Bronchial epithelial cell (primary cell): ENCODE results near the gene ZNF521. TPM values are rescaled to one million over a fixed set of nuclear protein-coding genes. Genes with fewer than 3 reads are reported as not detected.

Source experiments
- DNase-seq: peaks from one replicate; pipeline ENCODE4 v3.0.0-alpha.2; 2010; ENCODE audit warnings: low read depth
- FAIRE-seq: peaks from 2 replicates; lab custom pipeline; 2011; peaks lifted over from hg19 to GRCh38; lab: Jason Lieb, UNC
- H3K27me3 ChIP-seq: 2 replicates; pipeline ENCODE4 v1.5.1; 2011; ENCODE audit warnings: low read length; ENCODE audit not compliant: control insufficient read depth, insufficient read depth
- H3K36me3 ChIP-seq: 2 replicates; pipeline ENCODE4 v1.5.1; 2011; ENCODE audit warnings: low read length; ENCODE audit not compliant: control insufficient read depth, insufficient read depth
- H3K4me3 ChIP-seq: 2 replicates; pipeline ENCODE4 v1.5.1; 2011; ENCODE audit warnings: mild to moderate bottlenecking, low read depth, low read length, control low read depth
- total RNA-seq: library from RNA; depleted of rRNA; stranded (reverse); fragments of >200 nt; gene quantifications from 2 replicates; pipeline ENCODE4 v1.2.1, GENCODE V29; 2014
- TF ChIP-seq, protein P1 (sequence below): IDR thresholded peaks from 2 replicates; pipeline ENCODE4 v1.5.1; 2011; ENCODE audit warnings: mild to moderate bottlenecking, moderate library complexity, low read length, control low read depth, inconsistent platforms; ENCODE audit not compliant: insufficient read depth, severe bottlenecking

The ZNF521 gene
- total RNA-seq, 1 donor from 2014 or later = 0.53 TPM

DNA sequence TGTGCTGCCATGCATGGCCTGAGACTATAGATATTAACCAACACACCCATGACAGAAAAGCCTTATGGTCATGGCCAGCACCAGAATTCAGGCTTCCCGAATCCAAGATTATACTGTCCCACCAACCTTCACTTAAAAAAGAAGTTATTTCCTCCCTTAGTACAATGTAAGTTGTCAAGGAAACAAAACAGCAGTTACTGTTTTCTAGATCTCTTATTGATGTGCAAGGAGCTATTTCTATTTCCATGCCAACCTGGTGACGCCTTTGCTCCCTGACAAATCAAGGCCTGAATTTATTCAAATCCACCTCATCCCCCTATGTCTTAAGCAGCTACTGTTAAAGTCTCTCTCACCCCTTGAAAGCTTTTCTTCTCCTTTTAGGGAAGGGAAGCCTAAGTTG is 249.3 kb downstream of the ZNF521 start:
- no peaks in the 10 kb centered on the region for H3K27me3 ChIP-seq
- no peak for FAIRE-seq
- TF ChIP-seq, protein P1, sequence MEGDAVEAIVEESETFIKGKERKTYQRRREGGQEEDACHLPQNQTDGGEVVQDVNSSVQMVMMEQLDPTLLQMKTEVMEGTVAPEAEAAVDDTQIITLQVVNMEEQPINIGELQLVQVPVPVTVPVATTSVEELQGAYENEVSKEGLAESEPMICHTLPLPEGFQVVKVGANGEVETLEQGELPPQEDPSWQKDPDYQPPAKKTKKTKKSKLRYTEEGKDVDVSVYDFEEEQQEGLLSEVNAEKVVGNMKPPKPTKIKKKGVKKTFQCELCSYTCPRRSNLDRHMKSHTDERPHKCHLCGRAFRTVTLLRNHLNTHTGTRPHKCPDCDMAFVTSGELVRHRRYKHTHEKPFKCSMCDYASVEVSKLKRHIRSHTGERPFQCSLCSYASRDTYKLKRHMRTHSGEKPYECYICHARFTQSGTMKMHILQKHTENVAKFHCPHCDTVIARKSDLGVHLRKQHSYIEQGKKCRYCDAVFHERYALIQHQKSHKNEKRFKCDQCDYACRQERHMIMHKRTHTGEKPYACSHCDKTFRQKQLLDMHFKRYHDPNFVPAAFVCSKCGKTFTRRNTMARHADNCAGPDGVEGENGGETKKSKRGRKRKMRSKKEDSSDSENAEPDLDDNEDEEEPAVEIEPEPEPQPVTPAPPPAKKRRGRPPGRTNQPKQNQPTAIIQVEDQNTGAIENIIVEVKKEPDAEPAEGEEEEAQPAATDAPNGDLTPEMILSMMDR = no peak
- H3K36me3 ChIP-seq = no peaks in the 10 kb centered on the region
- H3K4me3 ChIP-seq = no peak overlapping the region
- no peak for DNase-seq

DNA sequence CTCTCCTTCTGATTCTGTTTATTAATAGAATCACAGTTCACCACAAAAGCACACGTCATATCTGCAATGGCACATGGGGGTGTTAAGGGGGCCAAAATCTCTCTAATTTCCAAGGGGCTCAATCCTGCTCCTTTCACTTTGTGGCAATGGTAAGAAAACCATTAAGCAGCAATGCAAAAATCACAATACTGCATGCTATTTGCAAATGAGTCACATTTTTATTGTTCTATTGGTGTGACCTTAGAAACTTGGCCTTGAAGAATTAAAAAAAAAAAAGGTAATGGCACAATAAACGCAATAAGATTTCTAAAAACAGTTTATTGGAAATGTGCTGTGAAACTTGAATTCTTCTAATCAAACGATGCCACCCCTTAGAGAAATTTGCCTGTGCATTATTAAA is 251.5 kb downstream of the ZNF521 start:
- Histone ChIP-seq H3K27me3 (no peaks in the 10 kb centered on the region), H3K4me3 (no peak overlapping the region), H3K36me3 (no peaks in the 10 kb centered on the region)
- TF ChIP-seq, protein P1 = no peak
- DNase-seq (no peak), FAIRE-seq (no peak)

DNA sequence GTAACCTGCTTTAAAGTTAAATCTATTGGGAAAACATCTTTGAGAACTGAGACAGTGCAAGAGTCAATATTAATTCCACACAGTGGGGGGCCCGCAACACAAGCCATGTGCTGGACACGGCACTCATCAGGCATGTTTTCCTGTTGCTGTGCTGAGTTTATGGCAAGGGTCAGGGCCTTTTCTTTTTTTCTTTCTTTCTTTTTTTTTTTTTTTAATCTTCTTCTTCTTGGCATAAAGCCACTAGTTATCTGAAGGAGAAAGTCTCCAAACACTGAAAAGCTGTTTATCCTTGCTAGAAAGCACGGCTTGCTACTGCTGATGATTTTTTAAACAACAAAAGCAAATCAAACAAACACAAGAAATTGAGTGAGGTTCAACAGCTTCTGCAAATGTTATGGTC is 252.1 kb downstream of the ZNF521 start:
- TF ChIP-seq, protein P1 = no peak
- no peaks in the 10 kb centered on the region for H3K27me3 ChIP-seq
- no peaks in the 10 kb centered on the region for H3K36me3 ChIP-seq
- no peak overlapping the region for H3K4me3 ChIP-seq
- no peak for DNase-seq
- no peak for FAIRE-seq

DNA sequence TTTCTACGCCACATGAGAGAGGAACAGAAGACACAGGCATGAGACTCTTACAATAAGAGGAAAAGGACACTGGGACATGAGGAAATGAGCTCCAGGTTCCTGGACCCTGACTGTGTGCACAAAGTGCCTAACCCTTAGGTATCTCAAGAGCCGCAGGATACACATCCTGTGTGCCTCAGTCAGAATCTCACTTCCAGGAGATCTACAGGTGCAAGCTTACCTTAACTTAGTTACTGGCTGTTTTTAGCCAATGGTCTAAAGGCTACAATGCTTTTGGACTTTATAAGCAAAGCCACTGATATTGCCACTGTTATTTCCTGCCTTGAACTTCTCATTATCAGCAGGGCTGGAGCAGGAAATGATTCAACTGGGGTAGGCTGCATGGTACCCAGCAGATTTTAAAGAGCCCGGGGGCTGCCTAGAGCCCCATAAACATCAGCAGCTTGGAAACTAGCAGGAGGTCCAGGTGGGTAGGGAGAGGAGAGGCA is 254.4 kb downstream of the ZNF521 start:
- TF ChIP-seq, protein P1 = no peak
- FAIRE-seq = no peak

DNA sequence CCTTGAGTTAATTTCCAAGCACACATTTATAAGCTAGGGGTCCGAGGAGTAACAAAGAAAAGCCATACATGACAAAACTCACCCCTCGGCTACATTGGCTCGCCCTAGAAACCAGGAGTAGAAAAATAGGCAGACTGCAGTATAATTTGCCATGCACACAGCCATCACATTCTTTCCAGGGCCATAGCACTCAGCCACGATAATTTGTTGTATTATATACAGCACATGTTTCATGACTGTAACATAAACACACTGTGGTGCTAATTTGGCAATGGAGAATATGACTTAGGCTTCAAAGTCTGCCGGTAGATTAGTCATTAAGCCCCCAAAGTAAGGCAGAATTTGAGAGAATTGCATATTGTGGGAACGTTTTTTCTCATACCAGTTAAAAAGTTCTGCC is 254.9 kb downstream of the ZNF521 start:
- no peak for FAIRE-seq
- Histone ChIP-seq H3K4me3 (no peak overlapping the region), H3K27me3 (no peaks in the 10 kb centered on the region), H3K36me3 (no peaks in the 10 kb centered on the region)
- DNase-seq = no peak
- TF ChIP-seq, protein P1 = no peak

More for the DNA sequence above, 254.4 kb downstream of the ZNF521 start:
- no peak overlapping the region for H3K4me3 ChIP-seq
- no peaks in the 10 kb centered on the region for H3K27me3 ChIP-seq
- no peaks in the 10 kb centered on the region for H3K36me3 ChIP-seq
- no peak for DNase-seq

DNA sequence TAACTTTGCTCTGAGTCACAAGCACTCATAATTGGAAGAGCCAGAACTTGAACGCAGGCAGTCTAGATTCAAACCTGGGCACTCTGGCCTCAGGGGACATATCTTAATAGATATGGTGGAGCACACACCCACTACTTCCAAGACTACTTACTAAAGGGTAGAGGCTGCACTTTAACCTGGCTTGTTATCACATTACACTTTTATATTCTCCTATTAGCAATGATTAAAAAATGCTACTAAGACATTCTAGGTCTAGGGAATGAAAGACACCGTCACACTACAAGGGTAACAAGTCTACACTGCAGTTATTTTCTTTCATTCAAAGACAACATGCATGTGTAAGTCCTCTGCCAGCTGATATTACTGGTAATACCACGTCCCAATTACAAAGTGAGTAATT is 258.8 kb downstream of the ZNF521 start:
- Histone ChIP-seq H3K4me3 (no peak overlapping the region), H3K27me3 (no peaks in the 10 kb centered on the region), H3K36me3 (no peaks in the 10 kb centered on the region)
- FAIRE-seq (no peak), DNase-seq (peak; percentile 23)
- TF ChIP-seq, protein P1 = no peak
